Peyer's patch (tissue), 4 donors: Measurements from ENCODE around the gene LEUTX.

Source experiments
- CTCF ChIP-seq, 6 experiments: fragments of 450-650 bp in 4 of 6; fragments of 200-600 bp in 2 of 6; sonication (generic) in 1 of 6; IDR thresholded peaks; one replicate each; pipeline ENCODE4 v1.5.1; 2017 to 2019; ENCODE audit warnings: antibody characterized with exemption in 6 of 6, mild to moderate bottlenecking in 3 of 6, moderate library complexity in 1 of 6
- POLR2A ChIP-seq, 2 donors: fragments of 450-650 bp; IDR thresholded peaks; one replicate each; pipeline ENCODE4 v1.5.1; 2017; ENCODE audit warnings: antibody characterized with exemption in 2 of 2, mild to moderate bottlenecking in 2 of 2, moderate library complexity in 2 of 2

- no peak for TF ChIP-seq CTCF (IDR thresholded peaks at IDR 0.05)
- no peak for TF ChIP-seq POLR2A (IDR thresholded peaks at IDR 0.05)
These were observed 35.9 kb downstream of the LEUTX start for GRCh38 chr19:39814595-39814994.
